Stimulated activated CD4-positive, alpha-beta T cell treated with anti-CD3 and anti-CD28 coated beads, Interleukin-1b, Interleukin-23, amount 100 ng/mL, for 4 hours (primary cell): ENCODE data around the gene IZUMO3.
"Not testable (repeated sequence)": the region's sequence is repeated elsewhere in the genome, so short reads cannot be mapped to it uniquely, and the experiment has no call there.

Experiments used
- DNase-seq, 2 donors: peaks; one replicate each; pipeline ENCODE4 v3.0.0-alpha.2; 2020; ENCODE audit warnings: low read depth in 2 of 2

Gene IZUMO3

GRCh38 chr9:24545847-24546522 lies at the start of gene IZUMO3:
Gene IZUMO3, minus strand, starts transcription at chr9:24545897. Its CDS starts 248 bp downstream, at chr9:24545649.
- no peak for DNase-seq

- DNase-seq = no peak
These were observed 48.6 kb upstream of the IZUMO3 start for GRCh38 chr9:24594234-24594850.

GRCh38 chr9:24590432-24590831 lies 44.7 kb upstream of the IZUMO3 start:
- DNase-seq = no peak

- no peak for DNase-seq
These were observed 42.2 kb upstream of the IZUMO3 start for GRCh38 chr9:24587883-24588282.

- DNase-seq = no peak
These were observed 36.7 kb upstream of the IZUMO3 start for GRCh38 chr9:24582146-24583126.

GRCh38 chr9:24580005-24580404 lies 34.3 kb upstream of the IZUMO3 start:
- not testable (repeated sequence) for DNase-seq

- DNase-seq = no peak
These were observed 26.7 kb upstream of the IZUMO3 start for GRCh38 chr9:24572406-24572805.

- no peak for DNase-seq
These were observed 16.3 kb upstream of the IZUMO3 start for GRCh38 chr9:24561957-24562356.

GRCh38 chr9:24553183-24553552 lies 7.5 kb upstream of the IZUMO3 start:
- DNase-seq = no peak

GRCh38 chr9:24552526-24553182 lies 7.0 kb upstream of the IZUMO3 start:
- DNase-seq = no peak

- no peak for DNase-seq
These were observed 412 bp downstream of the IZUMO3 start for GRCh38 chr9:24545285-24545684.

GRCh38 chr9:24518545-24518944 lies 27.2 kb downstream of the IZUMO3 start:
- no peak for DNase-seq

- DNase-seq = no peak
These were observed 29.2 kb downstream of the IZUMO3 start for GRCh38 chr9:24516463-24516862.

- DNase-seq = no peak
These were observed 35.8 kb downstream of the IZUMO3 start for GRCh38 chr9:24509850-24510249.

- DNase-seq = no peak
These were observed 41.2 kb downstream of the IZUMO3 start for GRCh38 chr9:24504521-24504920.

- no peak for DNase-seq
These were observed 43.3 kb downstream of the IZUMO3 start for GRCh38 chr9:24502206-24502937.

- DNase-seq = no peak
These were observed 44.9 kb downstream of the IZUMO3 start for GRCh38 chr9:24500761-24501160.

- DNase-seq = no peak
These were observed 47.1 kb downstream of the IZUMO3 start for GRCh38 chr9:24498632-24499031.

- DNase-seq = no peak
These were observed 48.0 kb downstream of the IZUMO3 start for GRCh38 chr9:24497671-24498070.
